Left renal pelvis (tissue), 4 donors: Measurements from ENCODE around the gene PRDM16. TPM values are rescaled to one million over a fixed set of nuclear protein-coding genes. Genes with fewer than 3 reads are reported as not detected.

Experiments used
- DNase-seq, 4 donors: peaks; one replicate each; pipeline ENCODE4 v3.0.0-alpha.2; 2013; ENCODE audit warnings: low read depth in 4 of 4, low spot score in 3 of 4
- polyA plus RNA-seq, 4 donors: library from polyadenylated mRNA; unstranded; fragments of 120-200 nt; gene quantifications; one replicate each; pipeline ENCODE4 v1.2.1, GENCODE V29; 2013; ENCODE audit not compliant: insufficient read length in 4 of 4

PRDM16 gene
- polyA plus RNA-seq, 4 donors: 1.1 to 11.1 (median 6.8) TPM

DNA sequence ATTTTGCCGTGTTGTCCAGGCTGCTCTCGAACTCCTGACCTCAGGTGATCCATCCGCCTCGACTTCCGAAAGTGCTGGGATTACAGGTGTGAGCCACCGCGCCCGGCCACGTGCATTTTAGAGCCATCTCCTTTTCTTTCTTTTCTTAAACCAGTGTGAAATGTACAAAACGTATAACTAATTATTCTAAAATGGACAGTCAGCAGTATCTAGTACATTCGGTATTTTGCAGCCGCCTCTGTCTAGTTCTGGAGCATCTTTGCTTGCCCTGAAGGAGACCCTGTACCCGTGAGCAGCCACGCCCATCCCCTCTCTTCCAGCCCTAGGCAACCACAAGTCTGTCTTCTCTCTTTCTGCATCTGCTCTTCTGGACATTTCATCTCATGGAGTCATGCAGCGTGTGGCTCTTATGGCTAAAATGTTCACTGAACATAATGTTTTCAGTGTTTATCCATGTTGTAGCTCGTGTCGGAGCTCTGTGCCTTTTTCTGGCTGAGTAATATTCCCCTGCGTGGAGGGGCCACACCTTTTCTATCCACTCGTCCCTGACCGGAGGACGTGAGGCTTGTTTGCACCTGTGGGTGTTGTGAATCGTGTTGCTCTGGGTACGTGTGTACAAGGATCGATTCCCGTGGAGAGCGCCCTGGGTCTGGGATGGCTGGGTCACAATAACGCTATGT is 198.0 kb downstream of the PRDM16 start:
- no peak for DNase-seq

DNA sequence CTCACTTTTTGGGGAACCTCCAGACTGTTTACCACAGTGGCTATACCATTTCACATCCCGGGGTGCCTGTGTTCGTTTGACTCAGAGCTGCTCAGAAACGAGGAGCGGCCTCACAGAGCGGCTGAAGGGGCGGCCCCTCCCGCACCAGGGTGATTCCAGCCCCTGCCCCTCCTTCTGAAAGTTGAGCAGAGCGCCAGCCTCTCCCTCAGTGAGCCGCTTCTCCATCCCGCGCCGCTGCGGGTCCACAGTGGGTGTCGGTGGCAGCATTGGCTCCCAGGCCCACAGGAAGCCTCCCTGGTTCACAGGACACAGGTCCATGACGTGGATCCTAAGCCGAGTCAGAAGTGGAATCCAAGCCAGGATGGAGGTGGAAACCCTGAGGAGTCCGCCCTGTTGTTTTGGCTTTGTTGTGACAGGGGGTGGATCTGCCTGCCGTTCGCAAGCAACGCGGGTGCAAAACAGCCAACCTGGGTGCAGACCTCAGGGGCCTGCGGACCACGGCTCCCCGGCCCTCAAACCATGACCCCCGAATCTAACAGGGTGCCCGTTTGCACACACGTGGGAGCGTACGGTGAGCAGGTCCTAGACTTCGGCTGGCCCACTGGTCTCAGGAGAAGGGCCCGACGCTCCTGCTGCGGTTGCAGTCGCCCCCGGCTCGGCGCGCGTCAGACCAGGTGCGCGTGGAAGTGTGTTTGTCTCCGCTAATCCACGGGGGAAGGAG is 198.7 kb downstream of the PRDM16 start:
- DNase-seq: no peak

DNA sequence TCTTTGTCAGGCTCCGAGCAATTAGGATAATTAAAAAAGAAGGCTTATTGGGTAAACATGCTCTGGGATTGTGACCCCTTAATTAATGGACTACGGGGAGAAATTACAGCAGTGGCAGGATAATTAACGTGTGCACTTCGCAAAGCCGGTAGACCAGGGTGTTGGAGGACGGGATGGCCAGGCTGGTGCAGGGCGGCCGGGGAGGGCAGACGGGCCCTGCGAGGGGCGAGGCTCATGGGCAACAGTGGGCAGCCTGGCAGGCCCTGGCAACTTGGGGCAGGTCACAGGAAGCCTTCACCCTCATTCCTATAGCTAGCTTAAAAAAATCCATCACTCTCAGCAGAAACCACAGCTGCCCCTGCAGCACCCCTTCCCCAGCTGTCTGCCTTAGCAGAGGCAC is 199.3 kb downstream of the PRDM16 start:
- no peak for DNase-seq

DNA sequence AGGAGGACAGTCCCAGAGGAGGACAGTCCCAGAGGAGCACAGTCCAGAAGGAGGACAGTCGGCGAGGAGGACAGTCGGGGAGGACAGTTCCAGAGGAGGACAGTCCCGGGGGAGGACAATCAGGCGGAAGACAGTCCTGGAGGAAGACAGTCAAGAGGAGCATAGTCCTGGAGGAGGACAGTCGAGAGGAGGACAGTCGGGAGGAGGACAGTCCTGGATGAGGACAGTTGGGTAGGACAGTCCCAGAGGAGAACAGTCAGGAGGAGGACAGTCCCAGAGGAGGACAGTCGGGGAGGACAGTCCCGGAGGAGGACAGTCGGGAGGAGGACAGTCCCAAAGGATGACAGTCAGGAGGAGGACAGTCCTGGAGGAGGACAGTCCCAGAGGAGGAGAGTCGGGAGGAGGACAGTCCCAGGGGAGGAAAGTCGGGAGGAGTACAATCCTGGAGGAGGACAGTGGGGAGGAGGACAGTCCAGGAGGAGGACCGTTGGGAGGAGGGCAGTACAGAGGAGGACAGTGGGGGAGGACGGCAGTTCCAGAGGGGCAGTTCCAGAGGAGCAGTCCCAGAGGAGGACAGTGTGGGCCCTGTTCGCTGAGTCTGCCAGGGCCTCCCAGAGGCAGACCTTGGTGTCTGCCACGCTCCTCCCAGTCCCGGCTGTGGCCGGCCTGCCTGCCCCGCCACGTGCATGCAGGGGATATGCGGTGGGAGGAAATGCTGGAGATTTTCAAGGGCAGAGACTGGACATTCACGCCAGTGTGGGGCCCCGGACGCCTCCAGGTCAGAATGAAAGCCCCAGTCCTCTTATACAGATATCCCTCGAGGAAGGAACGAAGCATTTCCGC is 201.6 kb downstream of the PRDM16 start:
- DNase-seq: no peak

DNA sequence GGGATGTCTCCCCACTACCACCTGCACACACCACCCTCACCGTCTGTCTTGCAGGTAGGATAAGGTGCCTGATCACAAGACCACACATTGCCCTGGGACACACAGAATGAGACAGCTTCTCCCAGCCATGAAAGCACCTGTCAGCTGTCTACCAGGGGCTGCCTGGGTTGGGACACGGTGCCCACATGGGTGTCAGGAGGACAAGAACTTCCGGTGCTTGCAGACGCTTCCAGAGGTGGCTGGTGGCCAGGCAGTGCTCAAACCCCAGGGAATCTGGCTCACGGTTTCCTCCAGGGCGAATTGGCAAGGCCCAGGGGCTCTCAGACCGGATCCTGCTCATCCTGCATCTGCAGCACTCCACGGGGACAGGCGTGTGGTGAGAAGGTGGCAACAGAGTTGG is 202.9 kb downstream of the PRDM16 start:
- no peak for DNase-seq

DNA sequence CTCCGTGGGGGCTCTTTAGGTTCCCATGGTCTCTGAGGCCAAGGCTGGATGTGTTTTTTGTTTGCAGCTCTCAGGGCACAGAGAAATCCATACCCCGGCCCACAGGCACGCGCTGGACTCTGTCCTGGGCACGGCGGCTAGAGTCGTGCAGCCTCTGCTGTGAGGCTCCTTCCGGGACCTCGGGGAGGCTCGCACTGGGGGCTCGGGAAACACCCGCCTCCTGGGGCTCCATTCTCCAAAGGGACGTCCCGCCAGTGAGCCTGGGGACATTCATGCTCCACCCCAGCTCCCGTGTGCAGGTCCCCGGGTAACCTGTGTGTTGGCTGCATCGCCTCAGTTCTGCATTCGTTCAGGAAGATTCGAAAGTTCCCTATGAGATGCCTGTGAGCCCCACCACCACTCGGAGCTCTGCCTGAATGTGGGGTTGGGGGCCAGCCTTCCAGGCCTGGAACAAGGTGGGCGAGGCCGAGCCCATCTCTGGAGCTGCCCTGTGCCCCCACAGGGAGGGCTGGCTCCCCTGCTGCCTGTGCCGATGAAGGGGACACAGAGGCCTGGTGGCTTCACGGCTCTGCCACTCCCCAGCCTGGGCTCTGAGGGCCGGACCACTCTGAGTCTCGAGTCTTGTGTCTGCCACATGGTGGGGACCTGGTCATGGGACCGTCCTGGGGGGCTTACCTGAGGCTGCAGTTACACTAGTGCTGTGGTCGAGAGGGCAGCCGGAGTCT is 203.5 kb downstream of the PRDM16 start:
- DNase-seq: no peak

DNA sequence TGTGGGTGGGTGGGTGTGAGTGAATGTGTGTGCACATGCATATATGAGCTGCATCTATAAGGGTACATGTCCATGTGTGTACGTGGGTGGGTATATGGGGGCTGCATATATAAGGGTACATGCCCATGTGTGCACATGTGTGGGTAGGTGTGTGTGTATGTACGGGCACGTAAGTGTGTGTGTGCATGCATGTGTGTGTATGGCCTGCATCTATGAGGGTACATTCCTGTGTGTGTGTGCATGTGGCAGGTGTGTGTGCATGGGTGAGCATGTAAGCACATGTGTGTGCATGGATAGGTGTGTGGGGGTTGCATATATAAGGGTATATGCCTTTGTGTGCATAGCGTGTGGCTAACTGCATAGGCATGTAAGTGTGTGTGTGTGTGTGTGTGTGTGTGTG is 204.4 kb downstream of the PRDM16 start:
- no peak for DNase-seq

DNA sequence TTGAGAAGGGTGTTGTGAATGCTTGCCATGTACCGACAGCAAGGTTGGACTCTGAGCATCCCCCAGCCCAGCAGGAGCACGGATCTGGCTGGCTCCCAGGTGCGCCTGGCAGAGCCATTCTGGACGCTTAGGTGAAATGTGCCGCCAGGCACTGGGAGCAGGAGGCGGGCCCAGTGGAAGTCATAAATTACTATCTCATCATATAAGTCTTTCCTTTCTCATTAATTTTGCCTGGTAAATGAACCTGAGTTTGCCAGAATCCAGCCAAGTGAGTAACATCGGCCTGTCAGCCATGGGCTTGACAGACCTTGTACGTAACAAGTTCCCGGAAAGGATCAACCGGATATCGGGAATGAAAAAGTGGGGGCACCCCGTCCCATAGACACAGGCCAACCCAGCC is 206.0 kb downstream of the PRDM16 start:
- no peak for DNase-seq

DNA sequence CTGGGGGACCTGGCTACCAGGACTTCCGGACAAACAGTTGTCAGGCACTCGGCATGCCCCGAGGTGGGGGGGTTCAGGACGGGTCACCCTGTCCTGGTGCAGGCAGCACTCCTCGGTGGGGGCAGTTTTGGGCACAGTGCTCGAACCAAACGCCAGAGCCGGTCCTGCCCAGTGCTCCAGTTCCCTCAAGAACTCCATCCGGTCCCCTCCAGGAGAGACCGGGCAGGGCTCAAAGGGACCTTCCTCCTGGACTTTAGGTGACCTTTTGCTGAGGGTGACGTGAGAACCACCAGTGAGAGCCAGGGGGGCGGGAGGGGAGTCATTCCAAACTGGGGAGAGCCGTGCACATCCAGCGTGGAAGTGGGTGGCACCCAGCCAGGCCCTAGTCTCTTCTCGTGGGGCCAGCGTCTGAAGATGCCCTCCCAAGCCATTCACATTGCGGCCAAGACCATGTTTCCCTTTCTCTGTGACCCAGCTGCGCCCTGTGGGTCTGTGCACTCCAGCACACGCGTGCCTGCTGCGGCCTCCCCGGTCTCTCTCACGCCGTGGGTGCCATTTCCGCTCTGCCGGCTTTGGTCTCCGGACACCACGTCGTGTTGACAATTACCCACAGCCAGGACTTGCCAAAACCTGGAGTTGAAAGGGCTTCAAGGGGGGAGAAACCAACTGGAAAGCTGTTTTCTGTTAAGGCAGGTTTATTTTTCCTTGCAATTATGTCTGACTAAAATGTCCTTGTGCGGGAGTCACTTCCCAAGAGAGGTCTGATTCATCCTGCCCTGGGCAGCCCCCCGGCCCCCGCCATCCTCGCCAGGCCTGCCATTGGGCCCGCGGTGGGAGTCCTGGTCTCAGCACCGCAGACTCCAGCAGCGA is 206.7 kb downstream of the PRDM16 start:
- DNase-seq: no peak

DNA sequence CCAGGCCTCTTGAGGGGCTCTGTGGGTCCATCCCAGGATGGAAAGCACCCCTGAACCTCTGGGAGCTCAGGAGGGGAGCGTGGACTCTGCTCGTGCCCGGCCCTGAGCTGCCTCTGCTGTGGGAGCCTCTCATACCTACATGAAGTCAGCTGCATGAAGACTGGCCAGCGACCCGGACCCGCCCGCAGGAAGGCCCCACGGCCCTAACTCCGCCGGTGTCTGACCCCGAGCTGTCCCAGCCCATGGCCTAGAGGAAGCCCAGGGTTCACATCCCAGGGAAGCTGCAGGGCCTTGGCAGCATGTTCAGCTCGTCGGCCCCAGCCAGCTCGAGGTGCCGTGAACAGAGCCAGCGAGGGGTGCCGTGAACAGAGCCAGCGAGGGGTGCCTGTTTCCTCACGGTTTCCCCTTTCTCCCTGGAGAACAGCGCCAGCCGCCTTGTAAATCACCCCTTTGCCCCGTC is 207.4 kb downstream of the PRDM16 start:
- no peak for DNase-seq

DNA sequence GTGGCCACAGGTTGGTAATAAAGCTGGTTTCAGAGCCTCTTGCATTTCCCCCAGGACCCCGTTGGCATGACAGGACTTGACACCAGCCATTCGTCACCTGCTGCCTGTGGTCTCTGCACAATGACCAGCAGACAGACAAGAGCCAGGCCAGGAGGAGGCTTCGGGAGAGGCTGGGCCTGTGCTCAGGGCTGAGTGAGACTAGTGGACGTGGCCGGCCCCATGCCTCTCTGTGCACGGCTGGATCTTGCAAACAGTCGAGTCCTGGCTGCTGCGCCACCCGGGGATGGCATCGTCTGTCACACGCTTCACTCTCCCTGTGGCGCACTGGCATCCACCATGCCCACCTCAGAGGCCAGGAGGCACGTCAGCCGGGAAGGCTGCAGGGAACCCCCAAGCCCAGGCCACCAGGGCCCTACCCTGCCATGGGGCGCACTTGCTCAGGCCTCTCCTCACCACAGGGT is 208.0 kb downstream of the PRDM16 start:
- DNase-seq: no peak

DNA sequence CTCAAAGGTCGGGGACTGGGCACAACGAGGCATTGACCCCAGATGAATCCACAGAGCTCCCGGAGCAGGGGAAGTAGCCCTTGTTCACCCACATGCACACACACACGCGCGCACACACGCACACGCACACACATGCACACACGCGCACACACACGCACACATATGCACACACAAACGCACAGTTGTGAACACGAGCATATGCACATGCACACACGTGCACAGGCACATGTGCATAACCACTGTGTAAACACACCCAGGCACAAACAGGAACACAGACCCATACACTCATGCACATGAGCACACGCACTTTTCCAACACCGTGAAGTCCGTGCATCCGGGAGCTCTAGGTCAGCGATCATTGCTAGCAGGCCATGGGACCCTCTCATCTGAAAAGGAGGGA is 208.6 kb downstream of the PRDM16 start:
- DNase-seq: no peak

DNA sequence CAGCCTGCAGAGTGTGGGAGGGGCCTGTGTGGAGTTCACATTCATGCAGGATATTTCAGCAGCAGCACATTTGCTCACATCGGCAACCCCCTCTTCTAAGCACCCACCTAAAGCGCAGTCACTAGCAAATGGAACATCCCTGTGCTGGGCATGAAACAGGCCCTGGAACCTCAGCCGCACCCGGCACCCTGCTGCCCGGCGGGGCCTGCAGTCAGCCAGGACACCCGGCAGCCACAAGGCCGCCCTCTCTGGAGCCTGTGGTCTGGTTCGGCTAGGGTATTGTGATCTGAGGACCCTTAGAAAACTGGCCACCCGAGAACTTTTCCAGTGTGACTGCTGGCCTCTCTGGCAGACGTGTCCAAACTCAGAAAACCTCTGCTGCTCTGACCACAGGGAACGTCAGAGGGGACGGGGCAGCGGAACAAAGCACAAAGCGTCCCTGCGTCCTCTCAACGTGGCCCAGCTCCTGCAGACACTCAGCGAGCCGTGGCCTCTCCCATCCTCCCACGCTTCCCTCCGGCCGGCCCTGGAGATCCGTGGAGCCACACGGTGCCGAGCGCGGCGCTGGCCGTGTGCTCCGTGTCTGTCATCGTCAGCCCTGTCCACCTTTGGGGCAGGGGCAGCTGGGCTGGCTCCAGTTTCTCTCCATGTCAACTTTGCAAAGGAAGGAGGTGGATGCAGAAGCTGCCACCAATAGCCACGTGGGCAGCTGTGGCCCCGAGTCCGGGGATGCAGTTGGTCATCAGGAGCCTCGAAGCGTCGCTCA is 209.6 kb downstream of the PRDM16 start:
- no peak for DNase-seq

DNA sequence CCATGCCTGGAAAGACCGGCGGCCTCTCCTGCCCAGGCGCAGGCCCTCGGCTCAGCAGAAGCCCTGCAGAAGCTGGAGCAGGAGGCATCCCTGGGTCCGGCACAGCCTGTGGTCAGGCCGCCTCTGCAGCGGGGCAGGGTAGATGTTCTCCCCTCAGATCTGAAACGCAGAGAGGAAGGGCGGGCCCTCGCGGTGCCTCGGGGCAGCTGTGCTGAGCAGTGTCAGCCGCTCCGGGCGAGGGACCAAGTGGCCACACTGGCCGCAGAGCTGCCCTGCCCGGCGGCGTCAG is 210.1 kb downstream of the PRDM16 start:
- no peak for DNase-seq

DNA sequence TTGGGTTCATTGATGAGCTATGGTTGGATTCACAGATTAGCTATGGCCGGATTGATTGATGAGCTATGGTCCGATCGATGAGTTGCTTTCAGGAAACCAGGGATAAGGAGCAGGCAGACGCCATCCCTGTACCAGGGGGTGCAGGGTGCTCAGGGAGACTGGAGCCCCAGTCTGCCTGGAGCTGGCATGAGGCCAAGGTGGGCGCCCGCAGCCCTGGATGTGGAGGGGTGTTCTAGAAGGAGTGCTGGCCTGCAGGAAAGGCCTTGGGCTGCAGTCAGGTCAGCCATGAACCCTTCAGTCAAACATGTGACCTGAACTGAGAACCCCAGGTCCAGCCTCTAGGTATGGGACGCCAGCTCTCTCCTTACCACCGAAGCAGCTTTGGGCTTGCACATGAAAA is 212.7 kb downstream of the PRDM16 start:
- DNase-seq: no peak

DNA sequence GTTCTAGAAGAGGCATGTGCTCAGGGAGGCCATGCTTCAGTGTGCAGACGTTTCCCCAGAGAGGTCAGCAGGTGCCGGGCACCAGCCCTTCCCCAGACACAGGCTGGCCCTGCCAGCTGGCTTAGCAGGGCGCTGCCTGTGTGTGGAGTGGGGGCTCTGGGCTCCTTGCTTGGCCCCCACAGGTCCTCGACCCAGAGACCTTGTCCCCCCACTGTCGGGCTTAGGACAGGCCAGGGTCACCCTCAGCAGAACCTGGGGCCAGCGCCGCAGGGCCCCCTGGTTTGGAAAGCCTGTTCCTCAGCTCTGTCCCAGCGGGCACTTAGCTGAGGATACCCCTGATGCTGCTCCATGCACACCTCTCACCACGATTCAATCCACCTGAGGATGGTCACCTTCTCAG is 213.2 kb downstream of the PRDM16 start:
- no peak for DNase-seq

DNA sequence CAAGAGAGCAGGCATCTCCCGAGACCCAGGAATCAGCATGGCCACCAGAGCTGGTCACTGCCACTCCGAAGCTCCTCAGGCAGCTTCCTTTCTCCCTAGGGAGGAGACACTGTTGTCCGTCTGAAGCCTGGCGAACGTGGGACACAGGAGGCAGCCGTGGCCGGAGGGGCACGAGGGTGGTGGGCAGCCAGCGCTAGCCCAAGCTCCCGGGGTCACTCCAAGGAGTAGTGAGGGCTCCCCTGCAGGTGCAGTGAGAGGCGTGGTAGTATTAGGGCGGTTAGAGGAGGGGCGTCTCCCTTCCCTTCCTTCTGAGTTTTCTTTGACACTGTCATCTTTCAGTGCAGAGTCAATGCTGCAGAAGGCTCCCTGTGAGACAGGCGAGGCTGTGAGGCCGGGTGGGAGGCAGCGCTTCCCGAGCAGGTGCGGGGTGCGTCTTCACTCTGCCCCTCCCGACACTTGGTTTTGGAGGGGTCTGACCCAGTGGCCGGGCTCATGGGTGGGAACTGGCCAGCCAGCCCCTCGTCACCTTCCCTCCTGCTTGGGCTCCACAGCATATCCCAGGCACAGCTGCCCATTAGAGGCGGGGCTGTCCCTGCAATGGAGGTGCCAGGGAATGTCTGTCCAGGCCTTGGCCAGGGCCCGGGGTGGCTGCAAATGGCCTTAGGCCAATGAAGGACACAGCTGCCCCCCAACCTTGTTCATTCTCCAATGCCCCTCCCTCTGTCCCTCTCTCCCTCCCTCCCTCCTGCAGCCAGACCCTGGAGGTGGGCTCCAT is 213.8 kb downstream of the PRDM16 start:
- no peak for DNase-seq

DNA sequence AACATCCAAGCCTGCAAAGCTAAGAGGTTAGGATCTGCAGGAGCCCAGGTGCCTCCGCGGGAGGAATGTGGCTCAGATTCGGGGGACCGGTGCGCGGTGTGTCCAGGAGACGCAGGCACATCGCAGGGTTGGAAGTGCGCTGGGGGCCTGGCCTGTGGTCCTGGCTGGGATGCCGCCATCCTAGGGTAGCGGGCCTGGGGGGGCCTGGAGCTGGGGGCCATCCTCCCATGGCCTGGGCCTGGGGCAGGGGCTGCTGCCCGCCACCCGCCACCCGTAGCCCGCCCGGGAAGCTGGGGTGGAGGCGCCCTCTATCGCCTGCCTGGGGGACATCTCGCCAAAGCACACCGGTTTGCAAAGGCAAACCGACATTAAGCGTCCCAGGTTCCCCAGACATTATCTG is 214.8 kb downstream of the PRDM16 start:
- no peak for DNase-seq

DNA sequence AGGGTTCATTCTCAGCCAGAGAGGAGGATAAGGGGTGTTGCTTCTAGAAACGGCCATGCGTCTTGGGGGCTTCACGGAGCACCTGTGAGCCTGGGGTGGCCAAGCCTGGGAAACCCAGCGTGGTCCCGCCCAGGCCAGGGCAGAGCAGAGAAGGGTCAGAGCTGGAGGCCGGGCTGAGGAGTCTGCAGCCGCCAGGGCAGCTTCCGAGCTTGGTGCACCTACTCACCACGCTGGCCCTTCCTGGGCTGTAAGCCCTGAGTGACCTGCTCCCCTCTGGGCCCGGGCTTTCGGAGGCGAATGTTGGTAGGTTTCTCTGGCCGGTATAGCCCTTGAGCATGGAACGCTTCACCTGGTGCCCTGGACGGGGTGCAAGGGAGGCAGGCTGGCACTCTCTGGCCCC is 215.7 kb downstream of the PRDM16 start:
- DNase-seq: no peak
